HL-60 (cell line): ENCODE results near the gene HDAC9.

Experiments used
- DNase-seq, 2 experiments: peaks; one replicate each; pipeline ENCODE4 v3.0.0-alpha.2; 2010 to 2020; ENCODE audit warnings: low read depth in 1 of 2, low spot score in 1 of 2
- H3K27ac ChIP-seq: fragments of 250-450 bp; sonication (Bioruptor Pico); replicated peaks from 2 replicates; pipeline ENCODE4 v1.5.1; 2020; ENCODE audit warnings: mild to moderate bottlenecking, moderate library complexity
- H3K27me3 ChIP-seq: fragments of 250-450 bp; sonication (Bioruptor Pico); 2 replicates; pipeline ENCODE4 v1.5.1; 2021; ENCODE audit warnings: mild to moderate bottlenecking, moderate library complexity; ENCODE audit not compliant: insufficient read depth, poor library complexity, severe bottlenecking
- H3K4me3 ChIP-seq: replicated peaks from 2 replicates; pipeline ENCODE4 v1.5.1; 2011; ENCODE audit warnings: mild to moderate bottlenecking, control low read depth, low read length; ENCODE audit not compliant: insufficient read depth
- GABPA ChIP-seq: IDR thresholded peaks from 2 replicates; pipeline ENCODE4 v1.6.1; 2012; ENCODE audit warnings: low read depth
- POLR2AphosphoS5 ChIP-seq: IDR thresholded peaks from 2 replicates; pipeline ENCODE4 v1.6.1; 2012; ENCODE audit warnings: low read depth
- REST ChIP-seq: IDR thresholded peaks from 2 replicates; pipeline ENCODE4 v1.6.1; 2012; ENCODE audit warnings: low read depth; ENCODE audit not compliant: insufficient replicate concordance
- SPI1 ChIP-seq: IDR thresholded peaks from 2 replicates; pipeline ENCODE4 v1.6.1; 2012; ENCODE audit warnings: low read depth, mild to moderate bottlenecking, borderline replicate concordance
- TF ChIP-seq, protein P1 (sequence below): IDR thresholded peaks from one replicate; pipeline ENCODE4 v1.5.1; 2011; ENCODE audit warnings: low read length, control low read depth, inconsistent platforms; ENCODE audit not compliant: insufficient read depth

HDAC9 gene

GRCh38 chr7:18828260-18828993 lies 332.9 kb downstream of the HDAC9 start:
- Histone ChIP-seq H3K27me3 (no peaks in the 10 kb centered on the region), H3K27ac (no peak overlapping the region), H3K4me3 (no peak overlapping the region)
- TF ChIP-seq POLR2AphosphoS5 = no peak
- TF ChIP-seq, protein P1, sequence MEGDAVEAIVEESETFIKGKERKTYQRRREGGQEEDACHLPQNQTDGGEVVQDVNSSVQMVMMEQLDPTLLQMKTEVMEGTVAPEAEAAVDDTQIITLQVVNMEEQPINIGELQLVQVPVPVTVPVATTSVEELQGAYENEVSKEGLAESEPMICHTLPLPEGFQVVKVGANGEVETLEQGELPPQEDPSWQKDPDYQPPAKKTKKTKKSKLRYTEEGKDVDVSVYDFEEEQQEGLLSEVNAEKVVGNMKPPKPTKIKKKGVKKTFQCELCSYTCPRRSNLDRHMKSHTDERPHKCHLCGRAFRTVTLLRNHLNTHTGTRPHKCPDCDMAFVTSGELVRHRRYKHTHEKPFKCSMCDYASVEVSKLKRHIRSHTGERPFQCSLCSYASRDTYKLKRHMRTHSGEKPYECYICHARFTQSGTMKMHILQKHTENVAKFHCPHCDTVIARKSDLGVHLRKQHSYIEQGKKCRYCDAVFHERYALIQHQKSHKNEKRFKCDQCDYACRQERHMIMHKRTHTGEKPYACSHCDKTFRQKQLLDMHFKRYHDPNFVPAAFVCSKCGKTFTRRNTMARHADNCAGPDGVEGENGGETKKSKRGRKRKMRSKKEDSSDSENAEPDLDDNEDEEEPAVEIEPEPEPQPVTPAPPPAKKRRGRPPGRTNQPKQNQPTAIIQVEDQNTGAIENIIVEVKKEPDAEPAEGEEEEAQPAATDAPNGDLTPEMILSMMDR = no peak
- no peak for TF ChIP-seq GABPA
- no peak for TF ChIP-seq REST
- no peak for TF ChIP-seq SPI1
- DNase-seq = no peak

GRCh38 chr7:18828994-18829857 lies 333.7 kb downstream of the HDAC9 start:
- no peak for DNase-seq
- Histone ChIP-seq H3K27ac (no peak overlapping the region), H3K27me3 (no peaks in the 10 kb centered on the region), H3K4me3 (no peak overlapping the region)
- TF ChIP-seq SPI1 (no peak), REST (no peak), POLR2AphosphoS5 (no peak), GABPA (no peak)
- TF ChIP-seq, protein P1 = no peak

DNA sequence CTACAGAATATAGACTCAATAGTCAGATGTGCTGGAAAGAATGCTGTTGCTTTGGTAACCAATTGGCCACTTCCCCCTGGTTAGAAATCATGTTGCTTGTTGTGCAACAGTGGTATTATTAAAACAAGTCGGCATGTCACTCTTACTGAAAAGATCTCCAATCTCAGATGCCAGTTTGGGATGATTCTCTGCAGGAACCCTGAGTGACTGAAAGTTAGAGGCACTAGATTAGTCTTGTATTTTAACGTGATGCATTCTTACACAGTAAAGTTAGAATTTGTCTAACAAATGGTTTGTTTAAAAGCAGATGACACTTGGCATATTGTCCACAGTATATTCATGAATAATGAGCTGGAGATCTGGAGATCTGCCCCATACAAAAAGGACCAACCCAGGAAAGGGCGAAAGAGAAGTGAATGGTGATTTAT lies 334.3 kb downstream of the HDAC9 start:
- DNase-seq = no peak
- Histone ChIP-seq H3K27me3 (no peaks in the 10 kb centered on the region), H3K27ac (no peak overlapping the region), H3K4me3 (no peak overlapping the region)
- TF ChIP-seq, protein P1 = no peak
- TF ChIP-seq GABPA (no peak), POLR2AphosphoS5 (no peak), SPI1 (no peak), REST (no peak)
